Muscle layer of colon (tissue), 2 donors: ENCODE results near the gene CHMP5.

ENCODE experiments used
- H3K27ac ChIP-seq: one replicate; pipeline ENCODE4 v1.7.0; 2013; ENCODE audit warnings: low read depth, mild to moderate bottlenecking, low read length, moderate library complexity
- H3K27me3 ChIP-seq, 2 donors: one replicate each; pipeline ENCODE4 v1.7.0; 2013; ENCODE audit warnings: low read length in 2 of 2, mild to moderate bottlenecking in 2 of 2; ENCODE audit not compliant: insufficient read depth in 2 of 2, control insufficient read depth in 1 of 2
- H3K36me3 ChIP-seq: one replicate; pipeline ENCODE4 v1.7.0; 2013; ENCODE audit warnings: mild to moderate bottlenecking, low read length; ENCODE audit not compliant: insufficient read depth
- H3K4me1 ChIP-seq: one replicate; pipeline ENCODE4 v1.7.0; 2013; ENCODE audit warnings: mild to moderate bottlenecking, low read length; ENCODE audit not compliant: insufficient read depth
- H3K4me3 ChIP-seq, 2 donors: one replicate each; pipeline ENCODE4 v1.7.0; 2013; ENCODE audit warnings: low read length in 2 of 2, low read depth in 1 of 2, mild to moderate bottlenecking in 1 of 2, moderate library complexity in 1 of 2
- H3K9ac ChIP-seq: one replicate; pipeline ENCODE4 v1.7.0; 2013; ENCODE audit warnings: low read length
- H3K9me3 ChIP-seq: one replicate; pipeline ENCODE4 v1.7.0; 2013; ENCODE audit warnings: mild to moderate bottlenecking, low read length
- donor health status: abdominal sarcoma.
- donor health status: Adenocarcinoma of cecum.

The CHMP5 gene

GRCh38 chr9:33264473-33265177 is at the start of gene CHMP5, which contains the start of gene BAG1:
Gene CHMP5, plus strand, starts transcription at chr9:33265049. Its CDS starts 30 bp downstream, at chr9:33265079.
Gene BAG1, minus strand, starts transcription at chr9:33264708.
- Histone ChIP-seq H3K4me3 (peak within 1 kb of the TSS; percentile 66 to 98), H3K9ac (peak within 1 kb of the TSS; percentile 88), H3K27me3 (no peaks in the 10 kb centered on the region), H3K36me3 (peaks cover 38% of the 10 kb centered on the region), H3K4me1 (peaks cover 24% of the 10 kb centered on the region), H3K9me3 (no peaks in the 10 kb centered on the region), H3K27ac (peak within 1 kb of the TSS; percentile 80)

- no peaks in the 10 kb centered on the region for H3K9me3 ChIP-seq
- H3K9ac ChIP-seq, result no peak overlapping the region
- H3K27me3 ChIP-seq, result no peaks in the 10 kb centered on the region
- no peaks in the 10 kb centered on the region for H3K36me3 ChIP-seq
- H3K4me1 ChIP-seq, result peaks cover 4% of the 10 kb centered on the region
- H3K4me3 ChIP-seq, result no peak overlapping the region
- H3K27ac ChIP-seq, result no peak overlapping the region
These were observed 43.9 kb upstream of the CHMP5 start for GRCh38 chr9:33220681-33221567.

- Histone ChIP-seq H3K27me3 (no peaks in the 10 kb centered on the region), H3K4me3 (no peak overlapping the region), H3K9me3 (no peaks in the 10 kb centered on the region), H3K27ac (no peak overlapping the region), H3K36me3 (no peaks in the 10 kb centered on the region), H3K9ac (no peak overlapping the region), H3K4me1 (peaks cover 4% of the 10 kb centered on the region)
These were observed 43.3 kb upstream of the CHMP5 start for GRCh38 chr9:33221568-33221884.

GRCh38 chr9:33222031-33222430 is 42.8 kb upstream of the CHMP5 start:
- no peaks in the 10 kb centered on the region for H3K27me3 ChIP-seq
- H3K4me1 ChIP-seq, result peaks cover 4% of the 10 kb centered on the region
- H3K27ac ChIP-seq, result no peak overlapping the region
- H3K4me3 ChIP-seq, result no peak overlapping the region
- H3K9me3 ChIP-seq, result no peaks in the 10 kb centered on the region
- H3K36me3 ChIP-seq, result no peaks in the 10 kb centered on the region
- H3K9ac ChIP-seq, result no peak overlapping the region

GRCh38 chr9:33223696-33224095 is 41.2 kb upstream of the CHMP5 start:
- Histone ChIP-seq H3K27me3 (no peaks in the 10 kb centered on the region), H3K36me3 (no peaks in the 10 kb centered on the region), H3K4me3 (no peak overlapping the region), H3K27ac (no peak overlapping the region), H3K4me1 (peaks cover 4% of the 10 kb centered on the region), H3K9me3 (no peaks in the 10 kb centered on the region), H3K9ac (no peak overlapping the region)

- Histone ChIP-seq H3K9me3 (no peaks in the 10 kb centered on the region), H3K36me3 (no peaks in the 10 kb centered on the region), H3K27me3 (no peaks in the 10 kb centered on the region), H3K9ac (no peak overlapping the region), H3K4me3 (no peak overlapping the region), H3K4me1 (peaks cover 4% of the 10 kb centered on the region), H3K27ac (no peak overlapping the region)
These were observed 39.3 kb upstream of the CHMP5 start for GRCh38 chr9:33225319-33226147.

- Histone ChIP-seq H3K4me1 (peaks cover 4% of the 10 kb centered on the region), H3K4me3 (no peak overlapping the region), H3K9me3 (no peaks in the 10 kb centered on the region), H3K36me3 (no peaks in the 10 kb centered on the region), H3K9ac (no peak overlapping the region), H3K27ac (no peak overlapping the region), H3K27me3 (no peaks in the 10 kb centered on the region)
These were observed 37.8 kb upstream of the CHMP5 start for GRCh38 chr9:33227008-33227398.

GRCh38 chr9:33227741-33228140 is 37.1 kb upstream of the CHMP5 start:
- Histone ChIP-seq H3K9me3 (no peaks in the 10 kb centered on the region), H3K27ac (no peak overlapping the region), H3K4me3 (no peak overlapping the region), H3K36me3 (no peaks in the 10 kb centered on the region), H3K27me3 (no peaks in the 10 kb centered on the region), H3K4me1 (peaks cover 4% of the 10 kb centered on the region), H3K9ac (no peak overlapping the region)

GRCh38 chr9:33228606-33229005 is 36.2 kb upstream of the CHMP5 start:
- no peaks in the 10 kb centered on the region for H3K9me3 ChIP-seq

GRCh38 chr9:33229359-33230114 is 35.3 kb upstream of the CHMP5 start:
- H3K9ac ChIP-seq, result no peak overlapping the region
- no peak overlapping the region for H3K4me3 ChIP-seq
- no peaks in the 10 kb centered on the region for H3K36me3 ChIP-seq
- H3K9me3 ChIP-seq, result no peaks in the 10 kb centered on the region
- no peaks in the 10 kb centered on the region for H3K27me3 ChIP-seq
- no peak overlapping the region for H3K27ac ChIP-seq
- peaks cover 4% of the 10 kb centered on the region for H3K4me1 ChIP-seq

More at GRCh38 chr9:33228606-33229005, 36.2 kb upstream of the CHMP5 start:
- no peak overlapping the region for H3K9ac ChIP-seq
- H3K4me1 ChIP-seq, result peaks cover 4% of the 10 kb centered on the region
- H3K27ac ChIP-seq, result no peak overlapping the region
- H3K27me3 ChIP-seq, result no peaks in the 10 kb centered on the region
- no peak overlapping the region for H3K4me3 ChIP-seq
- H3K36me3 ChIP-seq, result no peaks in the 10 kb centered on the region
